Measurements from ENCODE around the gene FLNA. TPM values are rescaled to one million over a fixed set of nuclear protein-coding genes. Genes with fewer than 3 reads are reported as not detected.

The FLNA gene
- total RNA-seq, 1 experiment from 2014 or later: 1,841 TPM

GRCh38 chrX:154362085-154362742, 12.2 kb downstream of the FLNA start:
- no peaks in the 10 kb centered on the region for H3K4me1 ChIP-seq (replicated peaks; ENCODE audit: insufficient read depth)
- BruUV-seq (replicated peaks): no TSS peak
- H3K4me2 ChIP-seq: no peak overlapping the region
- no peaks in the 10 kb centered on the region for H3K36me3 ChIP-seq (ENCODE audit: low read depth)
- DNase-seq: no peak
- ChIA-PET CTCF (no interaction called here), POLR2A (ENCODE audit: unreplicated experiment) (no interaction called here)
- H3K27ac ChIP-seq: no peak overlapping the region
- no peaks in the 10 kb centered on the region for H3K27me3 ChIP-seq (ENCODE audit: insufficient read depth, low read depth)
- no peak for TF ChIP-seq CTCF (conservative IDR thresholded peaks at IDR 0.05)
- no peak for TF ChIP-seq EZH2 (IDR thresholded peaks at IDR 0.05; ENCODE audit: low read depth)
- H3K79me2 ChIP-seq (ENCODE audit: low read depth): peaks cover 7% of the 10 kb centered on the region
- H3K4me3 ChIP-seq: no peak overlapping the region
- H3K9me2 ChIP-seq (ENCODE audit: insufficient read depth): no peaks in the 10 kb centered on the region
- H4K20me1 ChIP-seq (ENCODE audit: insufficient read depth): no peaks in the 10 kb centered on the region
- intact Hi-C loops (cut with micrococcal nuclease; ENCODE audit: unreplicated experiment): no loop called here
- no peaks in the 10 kb centered on the region for H3K9me3 ChIP-seq (ENCODE audit: insufficient read depth, low read depth)
- H3F3A ChIP-seq (ENCODE audit: insufficient read depth, low read depth): no peaks in the 10 kb centered on the region; the same call in 1 of the 2 replicates
- no peak overlapping the region for H2AFZ ChIP-seq

- intact Hi-C loops (cut with micrococcal nuclease; ENCODE audit: unreplicated experiment): no loop called here
- ChIA-PET CTCF (no interaction called here), POLR2A (ENCODE audit: unreplicated experiment) (no interaction called here)
- Histone ChIP-seq H3K79me2 (ENCODE audit: low read depth) (no peaks in the 10 kb centered on the region), H3K4me2 (no peak overlapping the region), H3K4me3 (no peak overlapping the region), H3K36me3 (ENCODE audit: low read depth) (no peaks in the 10 kb centered on the region), H2AFZ (no peak overlapping the region), H3K9me2 (ENCODE audit: insufficient read depth) (no peaks in the 10 kb centered on the region), H3K27ac (no peak overlapping the region), H3K4me1 (replicated peaks; ENCODE audit: insufficient read depth) (no peaks in the 10 kb centered on the region), H3K27me3 (ENCODE audit: insufficient read depth, low read depth) (no peaks in the 10 kb centered on the region), H3F3A (ENCODE audit: insufficient read depth, low read depth) (no peaks in the 10 kb centered on the region; the same call in 1 of the 2 replicates), H4K20me1 (ENCODE audit: insufficient read depth) (0 out of 2 replicates have a peak, but pooled peaks cover 8% of the 10 kb centered on the region), H3K9me3 (ENCODE audit: insufficient read depth, low read depth) (no peaks in the 10 kb centered on the region)
- no peak for DNase-seq
- no TSS peak for BruUV-seq (replicated peaks)
- no peak for TF ChIP-seq EZH2 (IDR thresholded peaks at IDR 0.05; ENCODE audit: low read depth)
- no peak for TF ChIP-seq CTCF (conservative IDR thresholded peaks at IDR 0.05)
These were observed 14.2 kb downstream of the FLNA start for GRCh38 chrX:154360155-154360713.

- BruUV-seq (replicated peaks): no TSS peak
These were observed 14.9 kb downstream of the FLNA start for GRCh38 chrX:154359362-154360154.

More at GRCh38 chrX:154359362-154360154, 14.9 kb downstream of the FLNA start:
- DNase-seq: no peak
- Histone ChIP-seq H3K9me3 (ENCODE audit: insufficient read depth, low read depth) (no peaks in the 10 kb centered on the region), H3K4me2 (no peak overlapping the region), H3K4me3 (no peak overlapping the region), H3F3A (ENCODE audit: insufficient read depth, low read depth) (no peaks in the 10 kb centered on the region; the same call in 1 of the 2 replicates), H2AFZ (no peak overlapping the region), H3K9me2 (ENCODE audit: insufficient read depth) (no peaks in the 10 kb centered on the region), H3K79me2 (ENCODE audit: low read depth) (no peaks in the 10 kb centered on the region), H3K36me3 (ENCODE audit: low read depth) (no peaks in the 10 kb centered on the region), H3K4me1 (replicated peaks; ENCODE audit: insufficient read depth) (no peaks in the 10 kb centered on the region), H4K20me1 (ENCODE audit: insufficient read depth) (0 out of 2 replicates have a peak, but pooled peaks cover 10% of the 10 kb centered on the region), H3K27me3 (ENCODE audit: insufficient read depth, low read depth) (no peaks in the 10 kb centered on the region), H3K27ac (no peak overlapping the region)
- CTCF ChIA-PET: no interaction called here
- intact Hi-C loops (cut with micrococcal nuclease; ENCODE audit: unreplicated experiment): no loop called here
- TF ChIP-seq EZH2 (IDR thresholded peaks at IDR 0.05; ENCODE audit: low read depth) (no peak), CTCF (conservative IDR thresholded peaks at IDR 0.05) (no peak)
- POLR2A ChIA-PET (ENCODE audit: unreplicated experiment): no interaction called here

Measured in PC-9 (cell line).